ENCODE data around the gene PMP22. TPM values are rescaled to one million over a fixed set of nuclear protein-coding genes. Genes with fewer than 3 reads are reported as not detected.

The PMP22 gene
- total RNA-seq = 51.2 and 67.2 TPM in 2 replicates
- 103 and 158 TPM in 2 replicates for polyA plus RNA-seq
- polyA plus RNA-seq (2011; cell fraction: cytosol; rRNA removed) = 95.8 and 102 TPM in 2 replicates
- 46.4 TPM in 2 replicates for polyA plus RNA-seq (2011; cell fraction: nucleus; rRNA removed)
- polyA plus RNA-seq (2012) = 51.3 and 77.4 TPM in 2 replicates
- polyA minus RNA-seq = 301 and 323 TPM in 2 replicates
- polyA minus RNA-seq (2011; cell fraction: cytosol; rRNA and poly(A)+ RNA removed) = 18.7 TPM
- polyA minus RNA-seq (2011; cell fraction: nucleus; rRNA and poly(A)+ RNA removed) = 33.0 and 47.6 TPM in 2 replicates
- Bru-seq, nascent RNA = percentile 81 among the genes with signal in this experiment
- BruChase-seq, experiment 1, labeled RNA remaining after a 6-hour chase = percentile 86 among the genes with signal in this experiment
- percentile 77 among the genes with signal in this experiment for BruChase-seq, experiment 2, labeled RNA remaining after a 2-hour chase
- long read RNA-seq, transcript PMP22-203 (5 exons, 1,817 nt) = major isoform, 110 of 177 reads
- long read RNA-seq, partial matches to known transcripts = 52 of 177 reads
- long read RNA-seq, other reads (novel, unspliced or antisense) = 14 of 177 reads

- Histone ChIP-seq H4K20me1 (replicated peaks; ENCODE audit: control insufficient read depth, extremely low read depth, insufficient read depth, low read length) (no peaks in the 10 kb centered on the region), H3K9me3 (replicated peaks; ENCODE audit: control insufficient read depth, insufficient read depth, low read length) (no peaks in the 10 kb centered on the region), H3K27ac (ENCODE audit: insufficient read depth, low read depth, low read length) (no peak within 1 kb of the TSS), H2AFZ (ENCODE audit: low read depth, low read length) (no peak within 1 kb of the TSS), H3K79me2 (ENCODE audit: control insufficient read depth, insufficient read depth, low read length) (peaks cover 6% of the 10 kb centered on the region), H3K4me3 (replicated peaks in 1 of 3; ENCODE audit: insufficient read depth in 1 of 3, low read depth in 1 of 3, low read length in 3 of 3) (no peak within 1 kb of the TSS), H3K4me2 (ENCODE audit: insufficient read depth, low read length) (no peak within 1 kb of the TSS), H3K9ac (replicated peaks; ENCODE audit: extremely low read depth, insufficient read depth, low read length) (no peak within 1 kb of the TSS), H3K9me1 (replicated peaks; ENCODE audit: control insufficient read depth, extremely low read depth, insufficient read depth, low read length) (no peaks in the 10 kb centered on the region), H3K27me3 (ENCODE audit: control insufficient read depth in 2 of 2, insufficient read depth in 2 of 2, low read length in 2 of 2) (peaks cover 0 to 12% of the 10 kb centered on the region in 2 experiments), H3K36me3 (ENCODE audit: control insufficient read depth in 2 of 2, extremely low read depth in 1 of 2, insufficient read depth in 2 of 2, low read length in 2 of 2) (no peaks in the 10 kb centered on the region), H3K4me1 (ENCODE audit: control insufficient read depth, extremely low read depth, insufficient read depth, low read length) (peaks cover 10% of the 10 kb centered on the region)
- POLR2A ChIA-PET = no interaction called here
- CTCF ChIA-PET = interaction anchor here (11.6 kb wide), 1 partner anchor 236 kb away, joined by 410 read pairs; no protein-coding TSS in a partner anchor
- intact Hi-C loops (cut with micrococcal nuclease) = no loop called here
- BruUV-seq (replicated peaks) = no TSS peak
- dilution Hi-C loops (cut with MboI; ENCODE audit: extremely low pct_ligation_motif_present, low sequenced_read_pairs) = no loop called here
- TF ChIP-seq GATA2 (IDR thresholded peaks at IDR 0.05; ENCODE audit: insufficient read depth, insufficient read length, low read depth, low read length) (no peak), JUN (IDR thresholded peaks at IDR 0.05; ENCODE audit: borderline replicate concordance, insufficient read depth, insufficient read length, low read depth) (no peak), MYC (IDR thresholded peaks at IDR 0.05; ENCODE audit: low read depth, low read length) (no peak), POLR2AphosphoS5 (IDR thresholded peaks at IDR 0.05; ENCODE audit: insufficient read depth, low read depth, low read length) (no peak), POLR2A (IDR thresholded peaks at IDR 0.05; ENCODE audit: low read depth, low read length) (no peak), EZH2 (IDR thresholded peaks at IDR 0.05; ENCODE audit: borderline replicate concordance, low read depth, low read length, severe bottlenecking) (no peak), FOS (IDR thresholded peaks at IDR 0.05; ENCODE audit: borderline replicate concordance, insufficient read depth, low read length) (no peak), CTCF (IDR thresholded peaks at IDR 0.05; ENCODE audit: extremely low read depth in 1 of 2, insufficient read depth in 1 of 2, low read depth in 1 of 2, low read length in 2 of 2) (no peak)
- TF ChIP-seq, protein P1, sequence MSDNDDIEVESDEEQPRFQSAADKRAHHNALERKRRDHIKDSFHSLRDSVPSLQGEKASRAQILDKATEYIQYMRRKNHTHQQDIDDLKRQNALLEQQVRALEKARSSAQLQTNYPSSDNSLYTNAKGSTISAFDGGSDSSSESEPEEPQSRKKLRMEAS (IDR thresholded peaks at IDR 0.05; ENCODE audit: insufficient read depth, insufficient read length) = no peak
- no peak for FAIRE-seq
- DNase-seq (ENCODE audit: low read depth, low spot score) = no peak
Observed at GRCh38 chr17:15265131-15265530, at the start of gene PMP22. Gene PMP22 (minus strand): TSS chr17:15265326. CDS start chr17:15260727, 4,599 bp downstream.
